Neural progenitor cell (in vitro differentiated cells): ENCODE data around the gene LPO.

Experiments used
- CTCF ChIP-seq: fragments of 200-600 bp; sonication (generic); IDR thresholded peaks from 2 replicates; pipeline ENCODE4 v1.5.1; 2017; ENCODE audit warnings: antibody characterized with exemption, mild to moderate bottlenecking
- EZH2 ChIP-seq: fragments of 200-600 bp; sonication (generic); IDR thresholded peaks from 2 replicates; pipeline ENCODE4 v1.6.1; 2017; ENCODE audit warnings: antibody characterized with exemption, mild to moderate bottlenecking, moderate library complexity
- EZH2phosphoT487 ChIP-seq: fragments of 200-600 bp; sonication (generic); IDR thresholded peaks from 2 replicates; pipeline ENCODE4 v1.6.1; 2017; ENCODE audit warnings: antibody characterized with exemption

GRCh38 chr17:58271216-58271931, 33.0 kb downstream of the LPO start:
- no peak for TF ChIP-seq CTCF
- TF ChIP-seq EZH2phosphoT487: no peak
- no peak for TF ChIP-seq EZH2
